Ishikawa (cell line): ENCODE data around the gene HIF1A.

Source experiments
- CEBPB ChIP-seq: IDR thresholded peaks from 2 replicates; pipeline ENCODE4 v1.6.1; 2012
- CREB1 ChIP-seq: IDR thresholded peaks from 2 replicates; pipeline ENCODE4 v1.6.1; 2012; ENCODE audit warnings: low read depth
- EP300 ChIP-seq: IDR thresholded peaks from 2 replicates; pipeline ENCODE4 v1.6.1; 2012; ENCODE audit warnings: borderline replicate concordance
- MAX ChIP-seq: IDR thresholded peaks from 2 replicates; pipeline ENCODE4 v1.6.1; 2012
- RAD21 ChIP-seq: IDR thresholded peaks from 2 replicates; pipeline ENCODE4 v1.6.1; 2012; ENCODE audit warnings: low read depth
- REST ChIP-seq: IDR thresholded peaks from 2 replicates; pipeline ENCODE4 v1.6.1; 2012; ENCODE audit warnings: low read depth, mild to moderate bottlenecking
- TAF1 ChIP-seq: IDR thresholded peaks from 2 replicates; pipeline ENCODE4 v1.6.1; 2012; ENCODE audit warnings: low read depth, mild to moderate bottlenecking
- TEAD4 ChIP-seq: IDR thresholded peaks from 2 replicates; pipeline ENCODE4 v1.6.1; 2012
- YY1 ChIP-seq: IDR thresholded peaks from 2 replicates; pipeline ENCODE4 v1.6.1; 2012; ENCODE audit warnings: low read depth
- ZBTB7A ChIP-seq: IDR thresholded peaks from 2 replicates; pipeline ENCODE4 v1.6.1; 2012; ENCODE audit warnings: low read depth

GRCh38 chr14:61737915-61738314 lies 42.6 kb downstream of the HIF1A start:
- TF ChIP-seq REST, result no peak
- TF ChIP-seq MAX, result no peak
- TF ChIP-seq EP300, result no peak
- no peak for TF ChIP-seq CREB1
- TF ChIP-seq RAD21, result no peak
- no peak for TF ChIP-seq TAF1
- TF ChIP-seq YY1, result no peak
- TF ChIP-seq ZBTB7A, result no peak
- TF ChIP-seq CEBPB, result no peak
- no peak for TF ChIP-seq TEAD4
